ENCODE results near the gene FPR3.
"Not testable (repeated sequence)": the region's sequence is repeated elsewhere in the genome, so short reads cannot be mapped to it uniquely, and the experiment has no call there.

FPR3 gene

DNA sequence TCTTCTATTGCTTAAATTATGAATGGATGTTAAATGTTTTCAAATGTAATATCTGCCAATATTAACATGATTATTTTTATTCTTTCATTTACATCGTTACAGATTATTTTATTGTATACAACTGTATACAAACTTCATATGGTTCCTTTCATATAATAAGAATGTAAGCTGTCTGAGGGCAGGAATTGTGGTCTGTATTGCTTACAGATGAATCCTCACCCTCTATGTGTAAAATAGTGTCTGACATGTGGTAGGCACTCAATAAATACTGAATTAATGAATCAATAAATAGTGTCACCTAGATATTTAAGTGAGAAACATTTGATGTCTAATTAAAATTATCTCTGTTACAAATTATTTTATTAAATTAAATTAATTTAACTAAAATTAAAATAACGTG, 7.8 kb downstream of the FPR3 start:
- FAIRE-seq: no peak
- DNase-seq (ENCODE audit: insufficient read length, low spot score): no peak
- TF ChIP-seq, protein P1, sequence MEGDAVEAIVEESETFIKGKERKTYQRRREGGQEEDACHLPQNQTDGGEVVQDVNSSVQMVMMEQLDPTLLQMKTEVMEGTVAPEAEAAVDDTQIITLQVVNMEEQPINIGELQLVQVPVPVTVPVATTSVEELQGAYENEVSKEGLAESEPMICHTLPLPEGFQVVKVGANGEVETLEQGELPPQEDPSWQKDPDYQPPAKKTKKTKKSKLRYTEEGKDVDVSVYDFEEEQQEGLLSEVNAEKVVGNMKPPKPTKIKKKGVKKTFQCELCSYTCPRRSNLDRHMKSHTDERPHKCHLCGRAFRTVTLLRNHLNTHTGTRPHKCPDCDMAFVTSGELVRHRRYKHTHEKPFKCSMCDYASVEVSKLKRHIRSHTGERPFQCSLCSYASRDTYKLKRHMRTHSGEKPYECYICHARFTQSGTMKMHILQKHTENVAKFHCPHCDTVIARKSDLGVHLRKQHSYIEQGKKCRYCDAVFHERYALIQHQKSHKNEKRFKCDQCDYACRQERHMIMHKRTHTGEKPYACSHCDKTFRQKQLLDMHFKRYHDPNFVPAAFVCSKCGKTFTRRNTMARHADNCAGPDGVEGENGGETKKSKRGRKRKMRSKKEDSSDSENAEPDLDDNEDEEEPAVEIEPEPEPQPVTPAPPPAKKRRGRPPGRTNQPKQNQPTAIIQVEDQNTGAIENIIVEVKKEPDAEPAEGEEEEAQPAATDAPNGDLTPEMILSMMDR (IDR thresholded peaks at IDR 0.05; ENCODE audit: insufficient read depth, missing control alignments): no peak

DNA sequence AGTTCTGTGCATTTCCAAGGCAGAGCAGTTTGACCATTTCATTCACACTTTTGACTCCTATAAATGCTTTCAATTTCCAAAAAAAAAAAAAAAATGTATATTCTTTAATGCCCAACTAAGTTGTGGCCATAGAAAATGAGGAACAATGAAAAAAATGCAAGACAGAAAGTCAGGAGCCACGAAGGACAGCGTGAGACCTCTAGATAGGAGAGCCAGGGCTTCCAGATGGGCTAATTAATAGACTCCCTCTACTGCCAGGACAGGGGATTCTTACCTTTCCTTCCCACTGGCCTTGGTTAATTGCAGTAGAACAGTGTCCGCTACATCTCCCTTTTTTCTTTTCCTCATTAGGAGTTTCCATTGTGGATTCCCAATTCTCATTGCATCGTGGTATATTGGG, 8.6 kb downstream of the FPR3 start:
- FAIRE-seq (no peak), DNase-seq (ENCODE audit: insufficient read length, low spot score) (no peak)
- TF ChIP-seq, protein P1 (IDR thresholded peaks at IDR 0.05; ENCODE audit: insufficient read depth, missing control alignments): no peak

DNA sequence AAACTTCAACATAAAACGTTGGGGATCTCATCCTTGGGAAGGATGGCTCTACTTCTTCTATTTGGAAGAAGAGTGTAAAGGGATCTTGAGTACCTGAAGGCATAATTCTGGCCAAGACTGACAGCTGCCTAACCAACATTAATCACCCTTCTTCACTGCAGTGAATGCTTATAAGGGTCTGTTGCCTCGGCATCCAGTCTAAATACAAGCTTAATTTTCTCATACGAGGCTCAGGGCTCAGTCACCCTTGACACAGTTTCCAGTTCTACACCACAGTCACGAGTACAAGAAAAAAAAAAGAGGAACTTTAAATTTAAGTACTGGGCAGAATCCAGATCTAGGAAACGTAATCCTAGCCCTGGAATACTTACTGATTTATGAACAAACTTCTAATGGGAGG, 9.0 kb downstream of the FPR3 start:
- no peak for DNase-seq (ENCODE audit: insufficient read length, low spot score)
- FAIRE-seq: no peak
- TF ChIP-seq, protein P1 (IDR thresholded peaks at IDR 0.05; ENCODE audit: insufficient read depth, missing control alignments): no peak

DNA sequence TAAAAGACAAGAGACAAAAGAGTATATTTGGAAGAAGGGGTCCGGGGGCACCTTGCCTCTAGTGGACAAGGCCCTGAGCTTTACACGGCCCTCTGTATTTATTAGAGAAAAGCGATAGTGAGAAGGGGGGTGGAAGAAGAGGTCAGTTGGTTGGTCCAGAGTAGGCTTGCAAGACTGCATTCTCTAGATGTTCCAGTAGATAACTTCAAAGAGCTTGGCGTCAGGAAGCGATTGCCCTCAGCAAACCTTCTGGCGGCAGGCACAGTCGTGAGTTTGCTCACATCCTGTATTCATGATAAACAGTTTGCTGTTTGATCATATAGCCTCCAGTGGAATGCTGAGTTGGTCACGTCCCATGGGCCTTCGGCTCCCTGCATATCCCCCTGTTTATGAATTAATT, 9.8 kb downstream of the FPR3 start:
- not testable (repeated sequence) for FAIRE-seq; DNase-seq (ENCODE audit: insufficient read length, low spot score)

DNA sequence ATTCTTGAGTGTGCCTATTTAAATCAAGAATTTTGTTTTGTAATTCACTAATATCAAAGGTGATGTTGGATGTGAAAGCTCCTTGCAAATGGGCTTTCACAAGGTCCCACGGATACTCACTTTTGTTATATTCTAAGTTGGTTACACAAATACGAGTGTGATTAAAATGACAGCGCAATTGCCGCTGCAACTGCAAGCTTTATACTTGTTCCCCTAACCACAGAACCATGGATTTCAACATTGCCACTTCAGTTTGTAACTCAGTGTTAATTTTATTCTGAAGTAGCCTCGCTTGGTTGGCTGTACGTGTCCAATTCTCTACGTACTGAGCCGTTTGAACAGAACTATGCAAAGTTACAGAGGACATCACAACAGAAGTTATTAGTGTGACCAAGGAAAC, 10.4 kb downstream of the FPR3 start:
- not testable (repeated sequence) for DNase-seq (ENCODE audit: insufficient read length, low spot score); FAIRE-seq

DNA sequence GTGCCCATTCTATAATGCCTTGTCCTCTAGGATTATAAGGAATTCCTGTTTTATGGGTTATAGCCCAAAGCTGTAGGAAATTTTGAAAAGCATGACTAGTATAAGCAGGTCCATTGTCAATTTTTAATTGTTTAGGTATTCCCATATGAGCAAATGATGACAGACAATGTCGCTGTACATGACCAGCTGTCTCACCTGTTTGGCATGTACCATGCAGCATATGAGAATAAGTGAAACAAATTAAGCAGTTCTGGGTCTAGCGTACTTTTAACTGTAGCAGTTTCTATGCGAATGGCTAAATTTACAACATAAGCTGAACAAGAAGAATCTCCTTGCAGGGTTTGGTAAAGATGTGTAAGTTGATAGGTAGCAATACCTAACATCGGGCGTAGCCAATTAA, 11.6 kb downstream of the FPR3 start:
- DNase-seq (ENCODE audit: insufficient read length, low spot score); FAIRE-seq: not testable (repeated sequence)

DNA sequence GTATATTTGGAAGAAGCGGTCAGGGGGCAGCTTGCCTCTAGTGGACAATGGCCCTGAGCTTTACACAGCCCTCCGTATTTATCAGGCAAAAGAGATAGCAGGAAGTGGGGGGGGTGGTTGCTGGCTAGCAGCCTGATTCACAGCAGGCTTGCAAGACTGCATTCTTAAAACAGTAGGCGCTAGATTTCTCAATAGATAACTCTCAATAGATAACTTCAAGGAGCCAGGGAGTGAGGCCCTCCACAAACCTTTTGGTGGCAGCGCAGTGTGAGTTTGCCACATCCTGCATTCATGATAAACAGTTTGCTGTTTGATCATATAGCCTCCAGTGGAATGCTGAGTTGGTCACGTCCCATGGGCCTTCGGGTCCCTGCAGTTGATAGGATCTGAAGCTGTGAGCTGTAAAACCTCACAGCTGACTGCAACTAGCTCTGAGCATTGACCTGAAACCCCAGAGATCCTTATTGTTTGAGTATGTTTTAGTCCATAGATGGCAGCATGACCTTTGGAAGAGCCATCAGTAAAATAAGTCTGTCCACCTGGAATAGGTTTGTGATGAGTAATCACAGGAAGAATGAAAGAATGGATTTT, 12.2 kb downstream of the FPR3 start:
- FAIRE-seq (no peak), DNase-seq (ENCODE audit: insufficient read length, low spot score) (no peak)
- TF ChIP-seq, protein P1 (IDR thresholded peaks at IDR 0.05; ENCODE audit: insufficient read depth, missing control alignments): no peak

DNA sequence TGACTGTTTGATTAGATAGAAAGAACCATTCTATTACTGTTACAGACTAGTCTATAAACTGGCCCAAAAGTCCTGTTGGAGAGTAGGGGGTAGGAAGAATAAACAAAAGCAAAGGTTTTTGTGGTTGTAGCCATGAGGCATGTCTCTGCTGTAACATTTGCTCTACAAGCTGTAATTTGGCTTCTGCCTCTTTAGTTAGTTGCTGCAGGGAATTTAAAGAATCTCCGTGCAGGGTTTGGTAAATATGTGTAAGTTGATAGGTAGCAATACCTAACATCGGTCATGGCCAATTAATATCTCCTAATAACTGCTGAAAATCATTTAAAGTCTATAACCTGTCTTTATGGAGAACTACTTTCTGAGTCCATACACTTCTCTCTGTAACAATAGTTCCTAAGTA, 13.0 kb downstream of the FPR3 start:
- TF ChIP-seq, protein P1 (IDR thresholded peaks at IDR 0.05; ENCODE audit: insufficient read depth, missing control alignments): no peak
- FAIRE-seq (no peak), DNase-seq (ENCODE audit: insufficient read length, low spot score) (no peak)

DNA sequence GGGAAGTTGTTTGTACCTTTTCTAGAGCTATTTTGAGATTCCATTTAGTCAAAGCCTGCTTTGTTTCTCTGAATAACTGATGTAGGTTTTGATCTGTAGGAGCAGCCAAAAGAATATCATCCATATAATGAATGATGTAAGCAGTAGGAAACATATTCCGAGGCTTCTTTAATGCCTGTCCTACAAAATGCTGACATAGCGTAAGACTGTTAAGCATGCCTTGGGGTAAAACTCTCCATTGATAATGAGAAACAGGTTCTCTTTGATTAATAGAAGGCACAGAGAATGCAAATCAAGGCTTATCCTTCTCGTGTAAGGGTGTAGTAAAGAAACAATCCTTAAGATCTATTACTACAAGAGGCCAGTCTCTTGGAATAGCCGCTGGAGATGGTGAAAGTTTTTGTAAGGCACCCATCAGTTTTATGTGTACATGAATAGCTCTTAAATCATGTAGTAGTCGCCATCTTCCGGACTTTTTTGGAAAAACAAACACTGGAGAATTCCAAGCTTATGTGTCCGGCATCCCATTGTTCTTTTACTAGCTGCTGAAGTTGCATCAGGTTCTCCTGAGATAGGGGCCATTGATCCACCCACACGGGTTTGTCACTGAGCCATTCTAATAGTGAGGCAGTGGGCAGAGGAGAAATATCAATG, 13.5 kb downstream of the FPR3 start:
- TF ChIP-seq, protein P1 (IDR thresholded peaks at IDR 0.05; ENCODE audit: insufficient read depth, missing control alignments): no peak
- FAIRE-seq (no peak), DNase-seq (ENCODE audit: insufficient read length, low spot score) (no peak)
